Midbrain (tissue), 1 donor: ENCODE results near the gene GRM5.

Experiments used
- DNase-seq: peaks from one replicate; lab custom pipeline; 2025; lab: John Stamatoyannopoulos, UW

Gene GRM5

DNA sequence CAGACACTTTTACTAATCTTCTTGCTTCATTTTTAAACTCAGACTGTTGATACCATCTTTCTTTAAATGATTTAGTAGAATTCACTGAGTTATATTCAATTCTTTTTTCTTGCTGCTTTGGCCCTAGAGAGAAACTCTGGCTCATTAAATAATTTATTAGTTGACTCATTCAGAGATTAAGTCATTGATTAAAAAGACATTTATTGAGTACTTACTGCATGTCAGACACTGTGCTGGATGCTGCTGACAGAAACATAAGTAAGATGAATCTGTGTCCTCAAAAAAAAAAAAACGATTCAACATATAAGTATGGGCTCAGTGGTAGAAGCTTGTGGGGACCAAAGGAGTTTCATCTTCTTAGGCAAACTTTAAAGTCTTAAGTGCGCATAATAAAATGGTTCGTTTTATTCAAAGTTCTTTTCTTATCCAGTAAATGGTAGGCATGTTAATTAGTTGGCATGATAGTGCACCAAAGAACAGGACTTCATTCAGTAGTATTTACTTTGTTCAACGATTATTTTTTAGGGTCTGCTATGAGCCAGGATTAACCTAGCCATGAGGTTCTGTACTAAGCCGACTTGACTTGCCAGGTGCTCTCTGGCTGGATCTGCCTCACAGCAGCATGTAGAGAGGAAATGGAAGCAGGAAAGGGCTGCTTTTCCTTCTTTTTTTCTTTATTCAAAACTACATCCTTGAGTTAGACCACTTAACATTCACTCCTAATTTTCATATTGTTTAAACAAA lies 447.3 kb downstream of the GRM5 start:
- no peak for DNase-seq

DNA sequence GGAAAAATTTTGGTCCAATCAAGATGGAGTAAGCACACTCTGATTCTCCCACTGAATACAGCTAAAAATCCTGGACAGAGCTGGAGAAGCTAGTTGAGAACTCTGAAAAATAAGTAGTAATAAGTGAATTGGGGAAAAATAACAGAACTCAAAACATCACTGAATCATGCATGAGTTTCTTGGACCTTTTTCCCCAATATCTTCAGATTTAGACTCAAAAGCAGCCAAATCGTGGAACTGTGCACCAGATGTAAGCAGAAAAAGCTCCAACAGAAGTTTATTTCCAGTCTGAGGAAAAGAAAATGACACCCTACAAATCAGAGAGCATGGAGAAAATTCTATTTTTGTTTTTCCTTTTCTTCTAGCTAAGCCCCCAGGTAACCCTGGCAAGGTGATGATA lies 448.6 kb downstream of the GRM5 start:
- no peak for DNase-seq

DNA sequence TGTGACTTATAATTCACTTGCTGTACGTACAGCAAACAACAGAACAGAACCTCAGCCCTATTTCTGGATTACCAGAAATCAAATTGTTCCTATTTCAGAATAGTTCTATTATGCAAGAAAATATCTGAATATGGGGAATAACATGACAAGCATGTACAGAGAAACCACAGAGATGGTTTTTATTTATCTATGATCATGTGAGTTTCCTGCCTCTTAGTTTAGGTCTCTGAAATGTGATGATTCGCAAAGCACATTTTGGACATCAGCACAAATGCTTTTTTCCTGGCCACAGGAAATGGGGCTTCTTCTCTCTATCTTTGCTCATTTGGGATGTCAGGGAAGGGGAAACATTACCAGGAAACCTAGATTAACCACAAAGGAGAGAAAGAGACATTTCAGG lies 461.5 kb downstream of the GRM5 start:
- DNase-seq: no peak

DNA sequence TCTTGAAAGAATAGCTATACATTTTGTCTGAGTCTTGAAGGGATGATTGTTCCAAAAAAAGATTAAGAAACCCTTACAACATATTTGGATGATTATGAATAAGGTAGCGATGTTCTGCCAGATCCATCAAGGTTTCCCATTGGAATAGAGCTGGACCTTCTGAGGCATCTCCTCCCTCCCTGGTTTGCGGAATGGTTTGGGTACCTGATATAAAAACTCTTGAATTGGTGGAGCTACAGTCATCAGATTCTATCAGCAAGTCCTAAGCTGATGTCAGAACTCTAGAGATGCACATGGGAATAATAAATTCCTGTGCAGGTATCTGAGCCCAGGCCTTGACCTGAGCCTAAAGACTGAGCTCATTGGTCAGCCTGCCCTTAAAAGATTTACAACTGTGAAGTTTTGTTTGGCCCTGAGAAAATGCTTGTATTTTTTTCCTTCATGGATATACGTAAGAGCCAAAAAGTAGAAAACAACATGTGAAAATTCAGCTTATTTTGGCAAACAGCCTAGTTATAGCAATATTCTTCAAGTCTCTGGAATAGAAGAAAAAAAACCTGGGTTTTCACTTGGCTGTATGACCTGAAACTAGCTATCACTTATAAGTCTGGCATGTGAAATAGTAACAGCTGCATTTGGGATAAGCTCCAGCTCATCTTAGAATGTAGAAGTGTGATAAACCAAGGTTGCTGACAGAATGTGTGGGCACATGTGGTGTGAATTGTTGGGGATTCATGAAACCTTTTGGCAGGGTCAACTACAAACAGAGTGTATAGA lies 462.5 kb downstream of the GRM5 start:
- no peak for DNase-seq

DNA sequence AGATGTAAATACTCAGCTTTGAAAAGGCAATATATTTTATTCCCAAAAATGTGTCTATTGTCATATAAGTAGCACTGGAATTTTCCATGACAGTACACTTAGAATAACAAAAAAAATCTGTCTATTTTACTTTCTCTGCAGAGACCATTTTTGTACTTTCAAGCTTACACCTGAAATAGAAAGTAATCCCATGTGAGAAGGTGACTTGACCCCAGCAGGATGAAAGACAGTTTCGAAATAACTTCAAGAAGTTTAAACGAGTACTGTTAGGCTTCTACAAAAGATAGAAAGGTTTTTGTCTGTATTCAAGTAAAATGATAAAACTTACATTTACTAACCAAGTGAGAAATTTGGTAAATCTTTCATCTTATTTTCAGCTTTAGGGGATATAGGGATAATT lies 468.4 kb downstream of the GRM5 start:
- no peak for DNase-seq

DNA sequence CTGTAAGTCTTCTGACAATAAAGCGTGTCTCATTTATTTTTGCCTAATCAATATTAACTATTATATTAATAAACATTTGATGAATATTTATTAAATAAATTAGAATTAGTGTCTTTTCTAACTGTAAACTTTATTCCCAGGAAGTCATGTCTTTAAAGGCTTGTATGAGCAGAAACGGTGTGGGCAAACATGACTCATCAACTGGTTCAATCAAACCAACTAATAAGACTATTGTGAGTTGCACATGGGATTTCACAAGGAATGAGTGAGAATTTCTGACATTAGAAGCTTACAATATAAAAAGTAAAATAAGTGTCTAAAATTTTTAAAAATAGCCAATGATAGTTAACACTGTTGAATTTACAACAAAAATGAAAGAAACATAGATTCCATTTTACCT lies 469.0 kb downstream of the GRM5 start:
- DNase-seq: no peak

DNA sequence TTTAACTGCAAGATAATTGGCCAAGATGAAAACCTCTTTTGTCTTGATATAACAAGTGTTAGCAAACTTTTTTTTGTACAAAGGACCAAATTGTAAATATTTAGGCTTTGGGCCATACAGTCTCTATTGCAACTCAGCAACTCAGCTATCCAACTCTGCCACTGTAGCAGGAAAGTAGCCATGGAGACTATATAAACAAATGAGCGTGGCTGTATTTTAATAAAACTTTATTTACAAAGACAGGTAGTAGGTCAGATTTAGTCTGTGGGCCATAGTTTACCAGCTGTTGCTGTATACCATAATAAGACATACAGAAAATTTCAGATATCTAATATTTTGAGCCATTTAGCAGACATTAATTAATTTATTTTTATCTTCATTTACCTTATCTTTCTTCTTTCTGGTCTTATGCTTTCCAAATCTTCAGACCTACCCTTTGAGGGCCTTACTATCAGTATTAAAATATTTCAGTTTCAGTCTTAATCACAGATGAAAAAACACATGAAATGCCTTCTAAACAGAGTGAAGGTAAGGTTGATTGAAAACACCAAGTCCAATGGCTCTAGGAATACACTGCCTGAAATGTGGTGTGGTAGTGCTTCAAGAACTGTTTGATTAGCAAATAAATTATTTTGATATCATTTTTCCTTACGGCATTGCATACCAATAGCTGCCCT lies 471.4 kb downstream of the GRM5 start:
- no peak for DNase-seq

DNA sequence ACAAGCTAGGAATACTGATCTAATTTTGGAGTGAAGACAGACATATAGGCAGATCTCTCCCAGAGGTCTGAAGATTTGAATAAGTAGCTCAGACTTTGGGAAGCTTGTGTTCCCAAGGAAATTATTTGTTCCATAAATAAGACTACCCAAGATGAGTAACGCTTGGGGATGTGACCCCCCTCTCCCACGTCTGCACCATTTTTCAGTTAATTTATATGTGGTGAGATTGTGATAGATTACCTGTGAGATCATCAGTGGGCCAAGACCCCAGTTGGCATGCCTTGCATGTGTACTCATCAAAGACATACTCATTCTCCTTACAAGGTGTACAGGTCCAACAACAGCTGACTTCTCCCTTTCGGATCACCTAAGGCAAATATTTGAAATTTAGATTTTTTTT lies 475.4 kb downstream of the GRM5 start:
- no peak for DNase-seq

DNA sequence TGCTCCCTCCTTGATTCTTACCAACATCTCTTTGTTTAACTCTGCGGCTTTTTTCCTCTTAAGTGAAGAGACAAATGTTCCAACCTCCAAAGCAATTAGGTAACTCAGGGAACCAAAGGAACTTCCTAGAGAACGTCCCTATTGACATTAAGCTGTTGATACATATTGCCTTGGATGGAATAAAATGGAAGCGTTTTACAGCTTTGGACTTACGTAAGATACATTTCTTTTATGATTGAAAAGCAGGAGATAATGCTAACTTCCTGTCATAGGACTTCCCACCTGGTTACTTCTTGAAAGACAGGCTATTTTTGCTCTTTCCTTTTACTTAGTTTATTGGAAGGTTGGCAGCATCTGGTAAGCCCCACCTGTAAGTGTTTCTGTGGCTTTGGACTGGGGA lies 482.5 kb downstream of the GRM5 start:
- DNase-seq: no peak

DNA sequence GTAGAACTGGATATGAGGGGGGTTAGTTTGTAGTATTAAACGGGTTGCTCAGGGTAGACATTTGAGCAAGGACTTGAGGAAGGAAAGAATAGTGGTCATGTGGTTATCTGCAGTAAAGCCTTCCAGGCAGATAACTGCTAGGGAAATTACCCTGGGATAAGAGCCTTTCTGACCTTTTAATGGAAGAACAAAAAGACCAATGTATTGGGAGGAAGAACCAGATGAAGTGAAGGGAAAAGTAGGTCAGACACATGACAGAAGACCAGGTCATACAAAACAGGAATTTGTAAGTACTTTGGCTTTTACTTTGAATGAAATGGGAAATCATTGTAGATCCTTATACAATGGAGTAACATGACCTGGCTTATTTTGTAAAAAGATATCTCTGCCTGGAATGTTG lies 486.3 kb downstream of the GRM5 start:
- no peak for DNase-seq

DNA sequence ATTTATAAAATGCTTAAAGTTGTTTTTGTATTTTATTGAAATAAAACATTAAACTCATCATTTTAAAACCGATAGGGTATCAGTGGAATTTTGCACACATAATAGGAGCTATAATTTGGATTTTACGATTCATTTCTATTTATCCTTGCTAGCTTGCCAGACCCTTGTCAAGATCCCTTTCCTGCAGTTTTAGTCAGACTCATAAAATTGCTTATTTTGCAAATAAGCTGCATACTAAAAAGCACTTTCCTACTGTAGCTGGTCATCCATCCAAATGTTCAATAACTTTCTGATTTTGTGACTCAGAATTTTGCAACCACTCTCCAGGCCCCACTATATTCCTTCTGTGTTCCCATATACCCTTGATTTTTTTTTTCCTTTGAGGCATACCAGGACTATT lies 489.0 kb downstream of the GRM5 start:
- DNase-seq: no peak

DNA sequence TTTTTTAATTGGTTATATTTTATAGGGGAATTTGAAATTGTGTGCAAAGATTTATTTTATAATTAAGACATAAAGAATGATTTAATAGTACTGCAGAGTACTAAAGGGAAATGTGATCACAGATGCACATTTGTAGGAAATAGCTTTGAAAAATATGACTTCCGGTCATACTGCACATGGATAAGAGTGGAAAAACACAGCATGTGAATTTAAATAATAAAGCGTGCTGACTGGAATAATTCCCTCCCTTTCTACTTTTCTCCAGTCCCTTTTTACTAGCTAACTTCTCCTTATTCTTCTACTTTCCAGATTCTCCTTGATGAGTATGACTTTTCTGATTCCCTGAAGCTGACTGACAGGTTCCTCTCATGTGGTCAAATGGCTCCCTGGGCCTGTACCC lies 489.9 kb downstream of the GRM5 start:
- DNase-seq: no peak

DNA sequence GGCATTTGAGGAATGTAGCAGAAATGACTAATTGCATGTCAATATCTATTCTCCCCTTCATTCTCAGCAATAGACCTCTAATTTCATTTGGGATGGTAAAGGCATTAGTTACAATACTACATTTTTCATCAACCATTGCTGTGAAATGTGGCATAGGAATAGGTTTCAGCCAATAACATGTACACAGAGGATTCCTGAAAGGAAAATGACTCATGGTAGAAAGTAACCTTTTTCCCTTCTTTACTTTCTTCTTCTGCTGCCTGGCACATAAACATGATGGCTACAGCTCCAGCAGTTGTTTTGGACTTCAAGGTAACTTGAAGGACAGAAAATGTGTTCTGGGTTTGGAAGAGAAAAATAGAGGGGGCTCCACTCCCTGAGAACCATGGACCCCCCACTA lies 496.4 kb downstream of the GRM5 start:
- no peak for DNase-seq

DNA sequence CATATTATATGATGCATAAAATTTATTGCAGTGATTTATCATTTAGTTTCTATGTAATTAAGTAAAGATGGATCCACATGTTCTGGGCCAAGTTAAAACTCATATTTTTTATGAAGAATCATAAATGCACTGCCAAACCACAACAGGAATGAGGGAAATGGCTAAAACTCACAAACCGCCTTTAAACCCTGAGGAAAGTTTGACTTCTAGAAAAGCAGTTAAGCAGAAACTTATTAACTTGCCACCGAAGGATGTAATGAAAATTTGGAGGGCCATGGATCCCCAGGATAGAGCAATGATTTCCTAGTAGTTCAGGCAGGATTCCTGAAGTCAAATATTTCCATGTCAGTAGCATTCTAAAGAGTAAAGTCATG lies 510.0 kb downstream of the GRM5 start:
- DNase-seq: no peak

DNA sequence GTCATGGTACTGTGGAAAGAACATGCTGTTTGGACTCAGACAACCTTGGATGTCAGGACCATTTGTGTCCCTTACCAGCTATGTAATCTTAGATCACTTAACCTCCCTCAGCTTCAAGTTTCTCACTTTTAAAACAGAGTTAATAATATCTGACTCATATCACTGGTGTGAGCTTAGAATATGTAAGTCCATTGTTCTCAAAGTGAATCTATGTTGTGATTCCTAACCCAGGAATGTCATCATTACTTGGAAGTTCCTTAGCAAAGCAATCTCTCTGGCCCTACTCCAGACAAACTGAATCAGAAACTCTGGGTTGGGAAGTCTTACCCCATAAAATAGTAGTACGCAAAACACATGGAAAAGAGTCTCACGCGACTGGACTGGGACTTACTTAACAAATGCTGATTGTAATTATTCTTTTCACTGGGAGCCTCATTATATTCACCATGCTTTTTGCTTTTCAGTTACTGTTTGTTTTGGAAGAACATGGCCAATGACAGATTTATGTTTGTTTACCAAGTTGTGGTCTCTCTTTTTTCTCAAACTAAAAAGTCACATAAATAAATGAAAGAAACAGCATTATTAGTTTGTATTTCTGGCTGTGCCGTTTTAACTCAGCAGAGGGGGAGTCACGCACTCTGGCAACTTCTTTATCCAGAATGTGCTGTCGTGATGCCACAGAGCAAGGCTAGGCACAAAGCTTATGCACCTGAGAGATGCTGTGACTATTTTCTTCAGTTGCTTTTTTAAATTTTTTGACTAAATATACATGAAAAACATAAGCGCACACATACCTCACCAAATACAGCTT lies 510.6 kb downstream of the GRM5 start:
- DNase-seq: no peak

DNA sequence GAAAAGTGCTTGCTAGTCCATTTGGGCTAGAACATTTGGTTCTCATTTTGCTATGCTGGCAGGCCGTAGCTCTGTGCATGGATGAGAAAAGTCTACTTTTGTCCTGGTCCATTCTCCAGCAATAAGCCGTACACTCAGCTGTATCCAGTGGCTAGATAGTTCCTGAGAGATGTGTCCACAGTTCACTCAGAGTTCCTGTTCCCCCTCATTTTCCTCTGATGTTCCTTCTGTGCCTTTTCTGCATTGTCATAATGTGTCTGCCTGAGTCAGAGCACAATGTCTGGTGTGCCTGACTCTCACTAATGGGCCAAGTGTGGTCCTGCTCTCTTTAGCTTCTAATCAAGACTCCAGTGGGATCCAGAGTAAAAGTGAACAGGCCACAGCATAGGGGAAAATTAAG lies 512.6 kb downstream of the GRM5 start:
- DNase-seq: no peak

DNA sequence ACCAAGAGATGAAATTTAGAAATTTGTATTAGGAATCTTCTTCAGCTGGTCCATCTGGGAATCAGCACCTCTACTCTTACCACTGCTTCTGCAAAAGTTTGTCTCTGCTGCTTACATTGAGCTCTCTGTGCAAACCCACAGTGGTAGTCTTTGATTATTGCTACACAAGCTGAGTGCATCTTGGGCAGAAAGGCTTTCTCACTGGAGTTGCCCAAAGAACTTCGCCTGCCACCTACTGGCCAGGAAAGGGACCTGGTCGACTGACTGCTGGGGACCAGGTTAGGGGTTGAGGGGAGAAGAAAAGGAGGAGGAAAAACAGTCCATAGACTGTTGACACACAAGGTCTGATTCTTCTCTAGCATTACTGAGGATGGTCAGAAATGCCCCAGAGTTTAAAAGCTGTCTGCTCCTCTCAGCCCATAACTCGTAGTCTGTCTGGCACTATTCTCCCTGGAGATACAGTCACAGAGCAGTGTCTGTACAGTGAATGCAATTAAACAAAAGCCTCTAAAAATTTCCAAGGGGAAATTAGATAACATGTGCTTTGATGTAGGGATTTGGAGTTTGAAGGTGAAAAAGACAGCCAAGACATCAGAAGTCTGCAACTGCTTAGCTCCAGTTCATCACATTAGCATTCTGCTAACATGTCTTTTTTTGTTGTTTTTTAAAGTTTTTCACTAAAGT lies 513.3 kb downstream of the GRM5 start:
- peak; percentile 3 for DNase-seq

DNA sequence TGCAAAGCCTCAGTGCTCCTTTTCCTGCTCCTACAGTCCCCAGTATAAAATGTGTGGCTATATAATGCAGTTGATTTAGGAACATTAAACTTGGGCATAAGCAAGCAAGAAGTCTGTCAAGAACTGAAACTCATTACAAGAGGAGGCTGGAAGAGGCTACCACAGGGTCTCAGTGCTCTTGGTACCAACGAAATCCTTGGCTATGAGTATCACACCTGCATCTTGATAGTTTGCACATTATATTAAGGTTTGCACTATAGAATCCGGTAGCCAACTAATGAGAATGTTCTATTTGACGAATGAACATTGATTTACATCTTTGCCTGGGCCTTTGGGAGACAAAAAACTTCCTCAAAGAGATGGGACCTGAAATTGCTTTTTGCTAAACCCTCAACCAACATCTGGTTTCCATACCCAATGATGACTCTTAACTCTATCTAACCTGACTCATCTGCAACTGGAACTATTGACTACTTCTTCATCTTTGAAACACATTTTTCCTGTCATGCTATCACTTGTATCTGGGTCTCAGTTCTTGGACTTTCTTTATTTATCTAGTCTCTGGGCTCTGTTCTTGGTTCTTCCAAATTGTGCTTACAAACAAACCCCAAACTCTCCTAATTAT lies 521.0 kb downstream of the GRM5 start:
- no peak for DNase-seq

DNA sequence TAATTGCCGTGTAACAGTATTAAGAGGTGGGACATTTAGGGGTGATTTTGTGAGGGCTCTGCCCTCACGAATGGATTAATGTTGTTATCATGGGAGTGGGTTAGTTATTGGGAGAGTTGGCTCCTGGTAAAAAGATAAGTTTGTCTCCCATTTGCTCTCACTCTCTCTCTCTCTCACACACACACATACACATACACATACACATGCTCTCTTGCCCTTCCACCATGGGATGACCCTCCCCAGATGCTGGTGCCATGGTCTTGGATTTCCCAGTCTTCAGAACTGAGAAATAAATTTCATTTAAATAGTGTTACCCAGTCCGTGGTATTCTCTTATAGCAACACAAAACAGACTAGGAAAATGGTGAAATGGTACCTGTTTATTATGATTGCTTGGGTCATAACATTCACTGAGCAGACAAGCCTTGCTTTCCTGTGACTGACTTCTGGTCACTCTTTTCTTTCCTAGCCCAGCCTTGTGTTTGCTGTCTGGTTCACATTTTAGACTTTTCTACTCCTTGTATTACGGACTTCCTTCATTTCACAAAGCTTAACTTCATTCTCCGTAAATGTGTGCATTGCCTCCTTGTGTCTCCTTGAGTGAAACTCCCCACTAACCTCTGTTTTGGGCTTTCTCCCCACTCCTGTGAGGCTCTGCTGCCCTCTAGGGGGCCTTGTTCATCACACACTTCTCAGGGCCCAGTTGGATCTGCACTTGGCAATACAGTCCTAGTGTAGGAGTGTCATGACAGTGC lies 521.7 kb downstream of the GRM5 start:
- peak; percentile 87 for DNase-seq

DNA sequence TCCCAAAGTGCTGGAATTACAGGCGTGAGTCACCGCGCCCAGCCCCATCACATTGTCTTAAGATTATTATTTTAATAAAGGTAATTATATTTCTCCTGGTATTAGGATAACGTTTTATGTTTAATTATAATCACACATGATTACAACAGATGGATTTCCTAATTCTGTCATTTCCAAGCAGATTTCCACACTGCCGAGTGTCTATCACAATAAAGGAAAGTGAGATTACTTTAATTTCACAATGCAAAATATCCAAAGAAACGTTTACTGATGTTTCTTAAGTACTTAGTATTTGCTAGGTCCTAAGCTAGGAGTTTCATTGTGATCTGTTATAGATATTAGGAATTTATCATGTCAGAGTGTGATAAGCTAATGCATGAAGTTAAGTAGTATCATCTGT lies 524.8 kb downstream of the GRM5 start:
- DNase-seq: no peak

DNA sequence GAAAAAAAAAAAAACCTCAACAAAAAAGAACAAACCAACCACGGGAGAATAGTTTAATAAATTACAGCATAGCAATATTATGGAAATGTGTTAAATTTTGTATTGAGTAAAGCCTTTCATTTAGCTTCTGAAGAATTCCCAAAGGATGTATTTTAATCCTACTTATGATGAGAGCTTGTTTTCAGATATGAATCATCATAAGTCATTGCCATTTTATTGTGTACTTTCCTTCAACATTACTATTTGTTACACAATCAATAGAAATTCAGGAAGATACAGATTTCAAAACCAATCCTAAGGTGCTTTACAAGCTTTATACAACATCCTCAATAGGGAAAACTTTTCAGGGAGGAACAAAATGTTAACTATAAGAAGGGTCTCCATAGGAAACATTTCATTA lies 527.7 kb downstream of the GRM5 start:
- DNase-seq: no peak
